G401.6 (cell line): Measurements from ENCODE around the gene TSR3.

Experiments used
- FAIRE-seq: peaks from 2 replicates; lab custom pipeline; 2012; peaks lifted over from hg19 to GRCh38; lab: Jason Lieb, UNC

The TSR3 gene

DNA sequence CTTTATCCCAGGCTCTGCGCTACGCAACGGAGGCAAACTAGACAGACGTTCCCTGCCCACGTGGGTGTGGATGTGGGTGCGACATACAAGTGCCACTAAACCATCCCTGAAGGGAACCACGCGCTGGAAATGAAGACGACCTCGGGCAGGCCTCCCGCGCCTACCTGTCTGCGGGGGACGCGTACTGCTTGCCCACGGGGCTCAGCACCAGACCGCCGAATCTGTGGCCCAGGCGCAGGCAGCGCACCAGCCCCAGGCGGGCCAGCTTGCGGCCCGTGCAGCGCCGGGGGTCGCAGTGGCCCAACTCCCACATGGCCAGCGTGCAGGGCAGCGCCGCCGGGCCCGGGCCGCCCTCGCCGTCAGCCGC is 480 bp downstream of the TSR3 start:
- no peak for FAIRE-seq

GRCh38 chr16:1350691-1351090 is 987 bp downstream of the TSR3 start:
- FAIRE-seq, result no peak

DNA sequence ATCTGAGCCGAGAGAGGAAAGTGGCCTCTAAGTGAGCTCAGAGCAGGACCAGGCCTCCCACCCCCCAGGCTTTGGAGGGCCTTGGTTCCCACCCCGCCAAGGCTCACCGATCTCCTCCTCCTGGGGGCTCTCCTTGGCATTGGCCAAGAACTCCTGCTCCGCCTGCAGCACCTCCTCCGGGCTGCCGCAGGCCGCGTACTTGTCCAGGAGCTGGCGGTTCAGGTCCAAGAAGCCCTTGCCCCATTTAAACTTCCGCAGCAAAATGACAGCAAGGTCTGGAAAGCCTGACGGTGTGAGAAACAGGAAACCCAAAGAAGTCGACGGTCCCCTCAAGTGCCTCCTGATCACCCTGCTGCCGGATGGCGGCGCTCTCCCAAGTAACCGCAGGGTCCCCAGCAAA is 1.7 kb downstream of the TSR3 start:
- no peak for FAIRE-seq

DNA sequence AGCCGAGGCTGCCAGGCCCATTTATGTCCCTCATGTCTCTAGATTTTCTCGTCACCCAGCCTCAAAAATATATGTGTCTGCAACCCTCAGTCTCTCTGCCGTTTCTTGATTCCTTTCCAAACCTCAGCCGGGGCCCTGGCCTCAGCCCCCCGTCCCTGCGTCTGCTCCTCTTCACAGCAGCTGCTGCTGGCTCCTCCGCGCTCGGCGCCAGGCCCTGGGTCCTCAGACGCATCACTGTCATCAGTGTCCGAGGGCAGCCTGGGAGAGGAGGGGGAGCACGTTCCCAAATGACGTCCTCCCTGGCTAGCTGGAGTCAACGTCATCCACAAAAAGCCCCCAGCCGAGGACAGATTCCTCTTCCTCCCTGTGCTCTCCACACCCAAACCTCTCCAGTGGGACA is 2.3 kb downstream of the TSR3 start:
- no peak for FAIRE-seq

DNA sequence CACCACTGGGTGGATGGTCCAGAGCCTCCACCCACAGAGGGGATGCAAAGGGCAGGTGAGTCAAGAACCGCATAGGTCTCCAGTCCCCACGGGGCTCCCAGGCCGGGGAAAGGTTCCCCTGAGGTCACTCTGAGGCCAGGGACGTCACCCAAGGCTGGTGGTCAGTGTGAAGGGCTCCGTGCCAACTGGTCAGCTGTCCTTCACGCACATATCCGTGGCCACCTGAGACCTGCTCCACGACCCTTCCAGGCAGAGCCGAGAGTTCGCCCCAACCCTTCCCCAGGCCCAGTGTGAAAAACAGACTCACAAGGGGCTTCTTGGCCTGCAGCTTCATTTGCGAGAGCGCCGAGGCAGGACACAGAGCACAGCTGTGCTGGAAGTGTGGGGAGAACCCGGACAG is 2.8 kb downstream of the TSR3 start:
- FAIRE-seq, result no peak

- no peak for FAIRE-seq
Measured at GRCh38 chr16:1348441-1348840, 3.2 kb downstream of the TSR3 start.

- FAIRE-seq, result no peak
Measured at GRCh38 chr16:1347962-1348361, 3.7 kb downstream of the TSR3 start.

- FAIRE-seq, result no peak
Measured at GRCh38 chr16:1347286-1347855, 4.3 kb downstream of the TSR3 start.

DNA sequence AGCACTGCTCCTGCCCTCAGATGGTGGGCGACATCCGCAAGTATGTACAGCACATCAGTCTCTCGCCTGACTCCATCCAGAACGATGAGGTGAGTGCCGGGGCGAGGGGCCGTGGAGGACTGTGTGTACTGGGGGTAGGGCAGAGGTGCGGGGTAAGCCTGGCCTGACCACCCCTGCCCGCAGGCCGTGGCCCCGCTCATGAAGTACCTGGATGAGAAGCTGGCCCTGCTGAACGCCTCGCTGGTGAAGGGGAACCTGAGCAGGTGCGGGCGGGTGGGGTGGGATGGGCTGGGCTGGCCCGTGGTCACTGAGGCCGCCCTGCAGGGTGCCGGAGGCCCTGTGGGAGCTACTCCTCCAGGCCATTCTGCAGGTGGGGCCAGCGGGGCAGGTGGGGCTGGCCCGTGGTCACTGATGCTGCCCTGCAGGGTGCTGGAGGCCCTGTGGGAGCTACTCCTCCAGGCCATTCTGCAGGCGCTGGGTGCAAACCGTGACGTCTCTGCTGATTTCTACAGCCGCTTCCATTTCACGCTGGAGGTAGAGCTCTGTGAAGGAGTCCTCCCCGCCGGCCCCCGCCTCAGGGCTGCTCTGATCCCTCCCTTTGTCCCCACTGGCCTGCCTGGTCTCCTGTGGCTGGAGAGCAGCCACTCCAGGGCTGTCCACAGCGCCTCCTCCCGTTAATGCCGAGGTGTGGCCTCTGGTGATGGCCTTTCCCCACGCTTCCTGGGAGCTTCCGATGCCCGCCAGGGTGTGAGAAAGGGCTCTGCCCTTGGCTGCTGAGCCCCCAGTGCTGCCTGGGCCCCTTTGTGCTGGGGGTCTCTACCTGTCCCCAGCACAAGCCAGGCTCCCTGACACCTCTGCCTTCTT is 5.0 kb downstream of the TSR3 start:
- FAIRE-seq, result no peak

DNA sequence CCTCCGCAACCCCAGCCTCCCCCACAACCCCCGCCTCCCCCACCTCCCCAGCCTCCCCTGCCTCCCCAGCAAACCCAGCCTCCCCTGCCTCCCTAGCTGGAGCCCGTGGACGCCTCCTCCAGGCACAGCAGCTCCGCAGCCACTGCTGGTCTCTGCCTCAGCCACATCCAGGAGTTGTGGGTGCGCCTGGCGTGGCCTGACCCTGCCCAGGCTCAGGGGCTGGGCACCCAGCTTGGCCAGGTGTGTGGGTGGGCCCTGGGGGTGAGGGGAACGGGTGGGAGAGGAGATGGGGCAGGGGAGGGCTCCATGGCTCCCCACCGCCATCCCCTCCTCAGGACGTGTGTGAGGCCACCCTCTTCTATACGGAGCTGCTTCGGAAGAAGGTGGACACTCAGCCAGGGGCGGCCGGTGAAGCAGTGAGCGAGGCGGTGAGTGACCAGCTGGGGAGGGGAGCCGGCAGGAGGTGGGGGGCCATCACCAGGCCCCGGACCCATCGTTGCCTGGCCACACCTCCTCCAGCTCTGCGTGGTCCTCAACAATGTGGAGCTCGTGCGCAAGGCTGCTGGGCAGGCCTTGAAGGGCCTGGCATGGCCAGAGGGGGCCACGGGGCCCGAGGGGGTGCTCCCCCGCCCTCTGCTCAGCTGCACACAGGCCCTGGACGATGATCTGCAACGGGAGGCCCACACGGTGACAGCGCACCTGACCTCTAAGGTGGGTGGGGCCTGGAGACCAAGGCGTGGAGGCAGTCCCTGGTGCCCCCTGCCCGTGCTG is 5.8 kb downstream of the TSR3 start:
- no peak for FAIRE-seq

- no peak for FAIRE-seq
Measured at GRCh38 chr16:1345087-1345486, 6.6 kb downstream of the TSR3 start.

- FAIRE-seq, result no peak
Measured at GRCh38 chr16:1344499-1344898, 7.2 kb downstream of the TSR3 start.

DNA sequence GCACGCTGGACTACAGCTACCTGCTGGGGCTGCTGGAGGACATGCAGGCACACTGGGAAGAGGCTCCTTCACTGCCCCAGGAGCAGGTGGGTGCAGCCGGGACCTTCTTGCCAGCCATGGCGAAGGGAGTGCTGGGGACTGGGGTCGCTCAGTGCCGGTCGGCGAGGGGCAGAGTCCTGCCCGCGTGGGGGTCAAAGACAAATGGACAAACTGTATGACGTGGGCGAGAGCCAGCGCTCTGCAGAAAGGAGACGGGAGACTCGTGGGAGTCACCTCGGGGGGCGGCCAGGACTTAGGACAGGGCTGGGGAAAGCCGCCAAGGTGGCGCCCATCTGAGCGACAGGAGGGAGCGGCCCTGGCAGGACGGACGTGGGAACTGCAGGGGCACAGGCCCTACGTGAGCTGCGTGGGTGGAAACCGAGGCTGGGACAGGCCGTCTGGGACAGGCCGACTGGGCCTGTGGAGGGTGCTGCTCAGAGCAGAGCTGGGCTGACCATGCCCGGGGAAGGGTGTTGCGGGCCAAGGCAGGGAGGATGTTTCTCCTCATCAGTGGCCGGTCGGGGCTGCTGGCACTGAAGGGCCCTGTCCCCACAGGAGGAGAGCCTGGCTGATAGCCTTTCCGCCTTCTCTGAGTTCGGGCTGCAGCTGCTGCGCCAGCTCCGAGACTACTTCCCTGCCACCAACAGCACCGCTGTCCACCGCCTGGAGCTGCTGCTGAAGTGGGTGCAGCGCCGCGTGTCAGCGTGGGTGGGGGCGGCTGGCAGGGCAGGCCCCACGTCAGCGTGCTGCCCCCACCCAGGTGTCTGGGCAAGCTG is 8.0 kb downstream of the TSR3 start:
- FAIRE-seq, result no peak

- FAIRE-seq, result peak; percentile 98
Measured at GRCh38 chr16:1342526-1343427, 8.9 kb downstream of the TSR3 start.

DNA sequence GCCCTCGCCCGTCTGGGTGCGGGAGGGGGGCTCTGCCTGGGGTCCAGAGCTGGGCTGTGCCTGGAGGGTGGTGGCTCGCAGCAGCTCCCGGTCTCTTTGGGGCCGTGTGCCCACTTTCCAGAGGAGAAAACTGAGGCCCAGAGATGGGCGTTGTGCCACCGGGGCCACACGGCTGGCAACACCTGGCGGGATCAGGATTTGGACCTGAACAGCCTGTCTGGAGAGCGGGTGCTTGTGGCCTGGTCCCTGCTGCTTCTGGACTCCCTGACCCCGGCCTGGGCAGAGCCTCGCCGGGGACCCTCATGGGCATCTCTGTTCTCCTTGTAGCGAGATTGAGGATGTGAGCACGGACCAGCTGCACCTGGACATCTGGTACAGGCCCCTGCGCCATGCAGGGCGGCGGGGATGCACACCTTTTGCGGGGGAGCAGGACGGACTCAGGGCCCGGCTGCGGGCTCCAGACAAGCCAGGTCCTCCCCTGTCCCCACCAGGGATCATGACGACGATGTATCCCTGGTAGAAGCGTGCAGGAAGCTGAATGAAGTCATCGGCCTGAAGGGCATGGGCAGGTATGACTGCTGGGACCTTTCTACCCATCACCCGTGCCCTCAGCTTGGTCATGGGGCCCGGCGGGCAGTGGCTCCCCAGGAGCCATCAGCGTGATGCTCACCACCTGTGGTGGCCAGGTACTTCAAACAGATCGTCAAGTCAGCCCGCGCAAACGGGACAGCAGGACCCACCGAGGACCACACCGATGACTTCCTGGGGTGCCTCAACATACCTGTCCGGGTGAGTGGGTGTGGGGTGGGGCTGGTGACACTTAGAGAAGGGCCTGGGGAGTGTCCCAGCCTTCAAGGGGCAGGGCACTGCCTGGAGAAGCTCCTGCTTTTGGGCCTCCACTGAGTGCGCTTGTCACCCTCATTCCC is 9.9 kb downstream of the TSR3 start:
- no peak for FAIRE-seq

GRCh38 chr16:1340730-1341494 is 10.8 kb downstream of the TSR3 start:
- no peak for FAIRE-seq

- no peak for FAIRE-seq
Measured at GRCh38 chr16:1338855-1339675, 12.6 kb downstream of the TSR3 start.

GRCh38 chr16:1338119-1338730 is 13.5 kb downstream of the TSR3 start:
- no peak for FAIRE-seq
